ENCODE results near the gene MPPED1. TPM values are rescaled to one million over a fixed set of nuclear protein-coding genes. Genes with fewer than 3 reads are reported as not detected.

Gene MPPED1
- total RNA-seq, 1 donor from 2014 or later, result not detected

DNA sequence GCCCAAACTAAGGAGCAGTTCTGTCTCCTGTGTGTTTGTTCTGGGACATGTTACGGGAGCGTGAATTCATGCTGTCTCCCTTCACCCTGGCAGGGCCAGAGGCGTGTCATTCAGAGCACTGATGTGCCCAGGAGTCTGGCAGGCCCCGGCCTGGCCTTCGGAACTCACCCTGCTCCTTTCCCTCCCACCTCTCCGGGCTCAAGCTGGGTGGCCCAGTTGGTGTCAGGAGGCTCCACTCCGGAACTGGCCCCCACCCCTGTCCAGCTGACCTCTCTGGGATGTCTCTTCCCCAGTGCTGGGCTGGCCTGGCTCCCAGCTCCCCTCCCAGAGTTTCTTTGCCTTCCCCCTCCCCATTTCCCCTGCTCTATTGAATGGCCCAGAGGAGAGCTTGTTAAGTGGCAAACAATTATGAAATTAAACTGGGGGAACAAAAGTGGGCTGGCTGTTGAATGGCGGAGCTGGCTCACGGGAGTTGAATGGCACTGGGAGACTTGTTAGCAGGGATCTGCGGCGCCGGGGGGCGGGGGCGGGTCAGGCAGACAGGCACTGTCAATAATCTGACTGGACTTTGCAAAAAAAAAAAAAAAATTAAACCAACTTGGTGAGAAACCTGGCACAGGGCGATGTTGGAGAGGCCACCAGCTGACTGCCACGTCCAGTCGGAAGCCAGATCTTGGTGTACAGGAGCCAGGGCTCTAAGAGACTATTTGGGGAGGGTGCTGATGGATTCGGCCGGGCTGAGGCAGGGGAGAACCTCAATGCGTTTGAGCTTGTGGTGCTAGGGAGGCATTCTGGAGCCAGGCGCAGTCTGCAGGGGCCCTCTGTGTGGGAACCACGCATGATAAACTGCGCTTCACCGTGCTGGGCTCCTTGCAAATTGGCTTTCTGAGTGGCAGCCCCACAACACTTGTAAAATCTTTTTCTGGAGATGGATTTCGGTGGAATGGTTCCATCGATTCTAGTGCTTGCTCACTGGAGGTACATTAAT, 1.3 kb downstream of the MPPED1 start:
- H2AFZ ChIP-seq (ENCODE audit: low read depth, low read length), result no peak overlapping the region
- H3K36me3 Mint-ChIP-seq (ENCODE audit: low read depth, unreplicated experiment), result no peaks in the 10 kb centered on the region
- no peak overlapping the region for H3K27ac Mint-ChIP-seq (ENCODE audit: unreplicated experiment)
- no peak overlapping the region for H3K4me2 ChIP-seq (ENCODE audit: low read length)
- H3K36me3 ChIP-seq (ENCODE audit: insufficient read depth, low read length), result no peaks in the 10 kb centered on the region
- peaks cover 69% of the 10 kb centered on the region for H3K27me3 ChIP-seq (ENCODE audit: insufficient read depth, low read length)
- TF ChIP-seq, protein P1, sequence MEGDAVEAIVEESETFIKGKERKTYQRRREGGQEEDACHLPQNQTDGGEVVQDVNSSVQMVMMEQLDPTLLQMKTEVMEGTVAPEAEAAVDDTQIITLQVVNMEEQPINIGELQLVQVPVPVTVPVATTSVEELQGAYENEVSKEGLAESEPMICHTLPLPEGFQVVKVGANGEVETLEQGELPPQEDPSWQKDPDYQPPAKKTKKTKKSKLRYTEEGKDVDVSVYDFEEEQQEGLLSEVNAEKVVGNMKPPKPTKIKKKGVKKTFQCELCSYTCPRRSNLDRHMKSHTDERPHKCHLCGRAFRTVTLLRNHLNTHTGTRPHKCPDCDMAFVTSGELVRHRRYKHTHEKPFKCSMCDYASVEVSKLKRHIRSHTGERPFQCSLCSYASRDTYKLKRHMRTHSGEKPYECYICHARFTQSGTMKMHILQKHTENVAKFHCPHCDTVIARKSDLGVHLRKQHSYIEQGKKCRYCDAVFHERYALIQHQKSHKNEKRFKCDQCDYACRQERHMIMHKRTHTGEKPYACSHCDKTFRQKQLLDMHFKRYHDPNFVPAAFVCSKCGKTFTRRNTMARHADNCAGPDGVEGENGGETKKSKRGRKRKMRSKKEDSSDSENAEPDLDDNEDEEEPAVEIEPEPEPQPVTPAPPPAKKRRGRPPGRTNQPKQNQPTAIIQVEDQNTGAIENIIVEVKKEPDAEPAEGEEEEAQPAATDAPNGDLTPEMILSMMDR (IDR thresholded peaks at IDR 0.05; ENCODE audit: insufficient read depth, low read depth, low read length), result no peak
- TF ChIP-seq EZH2 (IDR thresholded peaks at IDR 0.05; ENCODE audit: insufficient read depth, low read length), result peak; percentile 32
- H3K27me3 Mint-ChIP-seq (ENCODE audit: low read depth, unreplicated experiment), result peaks cover 83% of the 10 kb centered on the region
- no peaks in the 10 kb centered on the region for H3K4me1 Mint-ChIP-seq (ENCODE audit: low read depth, unreplicated experiment)
- H4K20me1 ChIP-seq (ENCODE audit: insufficient read depth, low read length), result no peaks in the 10 kb centered on the region
- H3K4me1 ChIP-seq (ENCODE audit: insufficient read depth, low read length), result no peaks in the 10 kb centered on the region
- peaks cover 2% of the 10 kb centered on the region for H3K9me3 Mint-ChIP-seq (ENCODE audit: unreplicated experiment)
- no peak overlapping the region for H3K4me3 ChIP-seq (ENCODE audit: insufficient read depth, low read depth, low read length)
- FAIRE-seq (no peak), DNase-seq (ENCODE audit: low read depth) (no peak)
- no peak overlapping the region for H3K9ac ChIP-seq (ENCODE audit: low read length)
- no peak overlapping the region for H3K4me3 Mint-ChIP-seq (ENCODE audit: unreplicated experiment)
- no peak overlapping the region for H3K27ac ChIP-seq (ENCODE audit: low read depth, low read length)
- H3K79me2 ChIP-seq (ENCODE audit: insufficient read depth, low read length), result no peaks in the 10 kb centered on the region
- H3K9me3 ChIP-seq (ENCODE audit: insufficient read depth, low read depth, low read length), result no peaks in the 10 kb centered on the region

DNA sequence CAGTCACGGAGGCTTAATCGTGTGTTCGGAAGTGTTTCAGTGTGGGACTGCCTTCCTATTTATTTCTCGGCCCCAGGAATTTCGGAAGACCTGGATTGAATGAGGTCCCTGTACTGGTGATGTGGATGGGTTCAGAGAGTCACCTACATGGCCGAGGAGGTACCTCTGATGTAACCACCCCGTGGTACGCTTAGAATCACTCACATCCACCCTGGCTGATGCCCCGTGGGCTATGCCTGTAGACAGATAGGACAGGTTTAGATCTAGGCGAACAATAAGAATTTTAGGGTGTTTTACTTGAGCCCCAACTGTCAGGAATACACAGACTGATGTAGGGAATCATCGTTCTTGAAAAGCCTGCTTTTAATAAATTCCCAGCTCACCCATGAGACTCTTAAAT, 2.0 kb downstream of the MPPED1 start:
- no peak overlapping the region for H3K4me3 Mint-ChIP-seq (ENCODE audit: unreplicated experiment)
- peaks cover 69% of the 10 kb centered on the region for H3K27me3 ChIP-seq (ENCODE audit: insufficient read depth, low read length)
- FAIRE-seq, result no peak

More for the DNA sequence above, 2.0 kb downstream of the MPPED1 start:
- Histone ChIP-seq H3K4me1 (ENCODE audit: insufficient read depth, low read length) (no peaks in the 10 kb centered on the region), H3K9ac (ENCODE audit: low read length) (no peak overlapping the region), H2AFZ (ENCODE audit: low read depth, low read length) (no peak overlapping the region), H3K4me2 (ENCODE audit: low read length) (no peak overlapping the region), H3K27ac (ENCODE audit: low read depth, low read length) (no peak overlapping the region), H3K79me2 (ENCODE audit: insufficient read depth, low read length) (no peaks in the 10 kb centered on the region), H4K20me1 (ENCODE audit: insufficient read depth, low read length) (no peaks in the 10 kb centered on the region), H3K4me3 (ENCODE audit: insufficient read depth, low read depth, low read length) (no peak overlapping the region), H3K36me3 (ENCODE audit: insufficient read depth, low read length) (no peaks in the 10 kb centered on the region), H3K9me3 (ENCODE audit: insufficient read depth, low read depth, low read length) (no peaks in the 10 kb centered on the region)
- TF ChIP-seq EZH2 (IDR thresholded peaks at IDR 0.05; ENCODE audit: insufficient read depth, low read length), result no peak
- TF ChIP-seq, protein P1 (IDR thresholded peaks at IDR 0.05; ENCODE audit: insufficient read depth, low read depth, low read length), result no peak
- Mint-ChIP-seq H3K9me3 (ENCODE audit: unreplicated experiment) (peaks cover 2% of the 10 kb centered on the region), H3K27me3 (ENCODE audit: low read depth, unreplicated experiment) (peaks cover 83% of the 10 kb centered on the region), H3K36me3 (ENCODE audit: low read depth, unreplicated experiment) (no peaks in the 10 kb centered on the region), H3K4me1 (ENCODE audit: low read depth, unreplicated experiment) (no peaks in the 10 kb centered on the region), H3K27ac (ENCODE audit: unreplicated experiment) (no peak overlapping the region)
- DNase-seq (ENCODE audit: low read depth), result no peak

Measured in astrocyte (in vitro differentiated cells and primary cell).